H1 (cell line): ENCODE results near the gene TMEM35B. TPM values are rescaled to one million over a fixed set of nuclear protein-coding genes. Genes with fewer than 3 reads are reported as not detected.

ENCODE experiments used
- CTCF ChIA-PET: fragments of 300-600 bp; sonication (Branson Sonifier 250); formaldehyde crosslinking; loops from one replicate; lab custom pipeline; 2021; ENCODE audit not compliant: partially characterized antibody; lab: Charles Lee
- POLR2A ChIA-PET: fragments of 300-600 bp; sonication (Branson Sonifier 250); formaldehyde crosslinking; loops from one replicate; lab custom pipeline; 2021; ENCODE audit warnings: inconsistent platforms; ENCODE audit not compliant: partially characterized antibody; lab: Charles Lee
- DNase-seq, 2 experiments: peaks; one replicate each; pipeline versions ENCODE4 v3.0.0 to v3.0.0-alpha.2; 2010 to 2022; ENCODE audit warnings: low spot score in 2 of 2, low read depth in 1 of 2, mixed read lengths in 1 of 2
- FAIRE-seq: peaks from 2 replicates; lab custom pipeline; 2011; peaks lifted over from hg19 to GRCh38; lab: Jason Lieb, UNC
- H2AFZ ChIP-seq: 2 replicates; pipeline ENCODE4 v1.8.1; 2012; ENCODE audit warnings: low read length, inconsistent platforms
- H2AK5ac ChIP-seq: 2 replicates; pipeline ENCODE4 v1.6.1; 2013; ENCODE audit warnings: low read depth, low read length
- H2BK120ac ChIP-seq: replicated peaks from 2 replicates; pipeline ENCODE3; 2013; ENCODE audit warnings: low read depth, low read length, inconsistent platforms
- H2BK12ac ChIP-seq: 2 replicates; pipeline ENCODE4 v1.6.1; 2013; ENCODE audit warnings: low read depth, low read length
- H2BK15ac ChIP-seq: 2 replicates; pipeline ENCODE4 v1.6.1; 2013; ENCODE audit warnings: low read length
- H2BK20ac ChIP-seq: 2 replicates; pipeline ENCODE4 v1.6.1; 2013; ENCODE audit warnings: low read length
- H2BK5ac ChIP-seq: 2 replicates; pipeline ENCODE4 v1.6.1; 2013; ENCODE audit warnings: low read depth, low read length
- H3K14ac ChIP-seq: 2 replicates; pipeline ENCODE4 v1.6.1; 2013; ENCODE audit warnings: inconsistent platforms; ENCODE audit not compliant: insufficient read length
- H3K18ac ChIP-seq: 2 replicates; pipeline ENCODE4 v1.6.1; 2013; ENCODE audit warnings: low read length; ENCODE audit errors: extremely low read depth
- H3K23ac ChIP-seq: 2 replicates; pipeline ENCODE4 v1.6.1; 2013; ENCODE audit warnings: inconsistent platforms; ENCODE audit not compliant: insufficient read length
- H3K23me2 ChIP-seq: 2 replicates; pipeline ENCODE4 v1.6.1; 2013; ENCODE audit warnings: low read depth, low read length
- H3K27ac ChIP-seq: 2 replicates; pipeline ENCODE4 v1.6.1; 2011; ENCODE audit warnings: low read depth, low read length, inconsistent platforms
- H3K27me3 ChIP-seq, 4 experiments: replicated peaks in 1 of 4; 1 replicate in 1 of 4; 2 replicates in 3 of 4; pipeline versions ENCODE4 v1.6.1 to v1.8.1; 2011 to 2013; ENCODE audit warnings: low read length in 3 of 4, mild to moderate bottlenecking in 3 of 4, inconsistent platforms in 2 of 4, mixed read lengths in 2 of 4, moderate library complexity in 1 of 4; ENCODE audit not compliant: control insufficient read depth in 3 of 4, insufficient read depth in 3 of 4; ENCODE audit errors: extremely low read depth in 1 of 4
- H3K36me3 ChIP-seq, 4 experiments: 2 replicates each; pipeline versions ENCODE4 v1.6.1 to v1.8.1; 2011 to 2013; ENCODE audit warnings: mild to moderate bottlenecking in 4 of 4, low read length in 3 of 4, moderate library complexity in 2 of 4, control low read depth in 1 of 4, inconsistent platforms in 1 of 4; ENCODE audit not compliant: insufficient read depth in 4 of 4, control insufficient read depth in 2 of 4
- H3K4ac ChIP-seq: replicated peaks from 2 replicates; pipeline ENCODE3; 2013; ENCODE audit warnings: low read length, low read depth, mixed read lengths, inconsistent platforms; ENCODE audit not compliant: insufficient read length
- H3K4me1 ChIP-seq, 4 experiments: replicated peaks in 1 of 4; 1 replicate in 1 of 4; 2 replicates in 3 of 4; pipeline versions ENCODE4 v1.6.1 to v1.8.1; 2011 to 2013; ENCODE audit warnings: low read length in 3 of 4, inconsistent platforms in 2 of 4, mixed read lengths in 1 of 4; ENCODE audit not compliant: insufficient read depth in 4 of 4, control insufficient read depth in 3 of 4
- H3K4me2 ChIP-seq, 2 experiments: 2 replicates each; pipeline versions ENCODE4 v1.6.1 to v1.8.1; 2011 to 2013; ENCODE audit warnings: low read depth in 2 of 2, low read length in 2 of 2, control low read depth in 1 of 2, inconsistent platforms in 1 of 2, mild to moderate bottlenecking in 1 of 2; ENCODE audit not compliant: insufficient read depth in 1 of 2
- H3K4me3 ChIP-seq, 4 experiments: fragments of 200-600, 300-600 bp in 1 of 4; sonication (generic), shearing (Covaris generic), sonication (Bioruptor Twin) in 1 of 4; 2 replicates each; pipeline versions ENCODE4 v1.5.1 to v1.8.1; 2011 to 2016; ENCODE audit warnings: low read length in 4 of 4, low read depth in 3 of 4, control low read depth in 2 of 4, inconsistent platforms in 2 of 4, mild to moderate bottlenecking in 2 of 4, mixed read lengths in 1 of 4, moderate library complexity in 1 of 4; ENCODE audit not compliant: insufficient read depth in 2 of 4; ENCODE audit errors: extremely low read depth in 1 of 4
- H3K56ac ChIP-seq: replicated peaks from 2 replicates; pipeline ENCODE3; 2013; ENCODE audit warnings: low read depth, mild to moderate bottlenecking, mixed read lengths, low read length, inconsistent platforms; ENCODE audit not compliant: insufficient read length
- H3K79me1 ChIP-seq: 2 replicates; pipeline ENCODE4 v1.6.1; 2013; ENCODE audit warnings: low read depth, low read length, control low read depth
- H3K79me2 ChIP-seq, 2 experiments: 2 replicates each; pipeline versions ENCODE4 v1.6.1 to v1.8.1; 2012 to 2013; ENCODE audit warnings: low read length in 2 of 2, mild to moderate bottlenecking in 2 of 2, inconsistent platforms in 1 of 2; ENCODE audit not compliant: insufficient read depth in 2 of 2, control insufficient read depth in 1 of 2
- H3K9ac ChIP-seq, 4 experiments: replicated peaks in 1 of 4; 1 replicate in 1 of 4; 2 replicates in 3 of 4; pipeline versions ENCODE4 v1.6.1 to v1.8.1; 2011 to 2013; ENCODE audit warnings: low read depth in 3 of 4, low read length in 3 of 4, control low read depth in 2 of 4, mild to moderate bottlenecking in 2 of 4, moderate library complexity in 2 of 4, inconsistent platforms in 1 of 4; ENCODE audit errors: extremely low read depth in 1 of 4
- H3K9me3 ChIP-seq, 2 experiments: 2 replicates each; pipeline versions ENCODE4 v1.6.1 to v1.8.1; 2012 to 2013; ENCODE audit warnings: mild to moderate bottlenecking in 2 of 2, moderate library complexity in 2 of 2, control low read depth in 1 of 2, inconsistent platforms in 1 of 2, low read depth in 1 of 2, low read length in 1 of 2, mixed read lengths in 1 of 2; ENCODE audit not compliant: insufficient read depth in 2 of 2
- H4K20me1 ChIP-seq, 2 experiments: replicated peaks in 1 of 2; 2 replicates each; pipeline versions ENCODE3 to v1.8.1; 2011 to 2013; ENCODE audit warnings: inconsistent platforms in 2 of 2, low read length in 2 of 2, mild to moderate bottlenecking in 1 of 2; ENCODE audit not compliant: insufficient read depth in 2 of 2, control insufficient read depth in 1 of 2
- H4K5ac ChIP-seq: 2 replicates; pipeline ENCODE4 v1.6.1; 2013; ENCODE audit warnings: low read length, low read depth, mixed read lengths, inconsistent platforms; ENCODE audit not compliant: insufficient read length
- H4K8ac ChIP-seq: 2 replicates; pipeline ENCODE4 v1.8.0; 2013; ENCODE audit warnings: mild to moderate bottlenecking, moderate library complexity, low read length, inconsistent platforms; ENCODE audit not compliant: insufficient read depth; ENCODE audit errors: extremely low read depth
- H4K91ac ChIP-seq: replicated peaks from 2 replicates; pipeline ENCODE3; 2013; ENCODE audit warnings: low read length, mixed read lengths, inconsistent platforms; ENCODE audit not compliant: insufficient read length
- ASH2L ChIP-seq: fragments of 200-600, 300-600 bp; sonication (generic); IDR thresholded peaks from one replicate; pipeline ENCODE4 v1.7.1; 2017; ENCODE audit warnings: low read length
- BACH1 ChIP-seq: IDR thresholded peaks from 2 replicates; pipeline ENCODE4 v1.6.1; 2012; ENCODE audit warnings: low read length, improper control_type of control experiment
- BRCA1 ChIP-seq: IDR thresholded peaks from 2 replicates; pipeline ENCODE4 v1.6.1; 2012; ENCODE audit warnings: low read depth, low read length, improper control_type of control experiment
- CBX5 ChIP-seq: fragments of 300-800, 300-1000 bp; sonication (generic); IDR thresholded peaks from 2 replicates; pipeline ENCODE4 v1.7.1; 2016; ENCODE audit warnings: antibody characterized with exemption, low read length, low read depth
- CBX8 ChIP-seq: fragments of 300-800, 300-1000 bp; sonication (generic); IDR thresholded peaks from 2 replicates; pipeline ENCODE4 v1.7.1; 2016; ENCODE audit warnings: low read depth, low read length, borderline replicate concordance
- GTF2F1 ChIP-seq: IDR thresholded peaks from 2 replicates; pipeline ENCODE4 v1.6.1; 2012; ENCODE audit warnings: low read depth, low read length, improper control_type of control experiment, borderline replicate concordance
- KDM4A ChIP-seq: IDR thresholded peaks from one replicate; pipeline ENCODE4 v1.7.1; 2012; ENCODE audit warnings: low read depth, mild to moderate bottlenecking, moderate library complexity, low read length, inconsistent platforms; ENCODE audit not compliant: severe bottlenecking
- POLR2AphosphoS5 ChIP-seq: IDR thresholded peaks from 2 replicates; pipeline ENCODE4 v1.6.1; 2011; ENCODE audit warnings: low read depth, low read length
- RFX5 ChIP-seq: IDR thresholded peaks from 2 replicates; pipeline ENCODE4 v1.6.1; 2011; ENCODE audit warnings: low read depth, low read length, improper control_type of control experiment, borderline replicate concordance
- SIN3A ChIP-seq, 2 experiments: IDR thresholded peaks in 1 of 2; conservative IDR thresholded peaks in 1 of 2; 2 replicates each; pipeline ENCODE4 v1.6.1; 2011 to 2012; ENCODE audit warnings: low read length in 2 of 2, improper control_type of control experiment in 1 of 2, low read depth in 1 of 2, mild to moderate bottlenecking in 1 of 2
- TAF7 ChIP-seq: optimal IDR thresholded peaks from 2 replicates; pipeline ENCODE3; 2011; ENCODE audit warnings: low read depth, mild to moderate bottlenecking, inconsistent platforms, low read length, moderate library complexity, borderline replicate concordance
- WGBS, 2 experiments: shearing (Covaris generic) in 1 of 2; methylation state at CpG; one replicate each; pipeline versions ENCODE4 v1.1.6 to v1.1.7; 2013 to 2015; ENCODE audit warnings: low lambda C conversion rate in 2 of 2, mixed read lengths in 2 of 2, inconsistent platforms in 1 of 2, low coverage in 1 of 2, missing lambda C conversion rate in 1 of 2; ENCODE audit not compliant: insufficient replicate concordance in 2 of 2, insufficient coverage in 1 of 2, insufficient read length in 1 of 2; ENCODE audit errors: extremely low coverage in 1 of 2, missing lambda C conversion rate in 1 of 2; 5-methylcytosine and 5-hydroxymethylcytosine counted together
- polyA plus RNA-seq, 7 experiments: library from polyadenylated mRNA; depleted of rRNA in 3 of 7; stranded (reverse) in 5 of 7; unstranded in 2 of 7; fragments of >200 nt in 5 of 7; fragments of 200-250 nt in 2 of 7; gene quantifications; 1 replicate in 5 of 7; 2 replicates in 1 of 7; 4 replicates in 1 of 7; pipeline versions ENCODE4 v1.2.1 to v1.2.3, GENCODE V29; 2011 to 2013; ENCODE audit warnings: missing spikeins in 2 of 7, mixed read lengths in 2 of 7
- total RNA-seq: library from RNA; stranded (reverse); fragmentation: NEBNext Ultra II Directional; extraction: Animal tissue kit (Norgen Biotek cat#: 25700); gene quantifications from 2 replicates; pipeline ENCODE4 v1.2.1, GENCODE V29; 2021
- TF ChIP-seq, protein P1 (sequence below): IDR thresholded peaks from 2 replicates; pipeline ENCODE4 v1.6.1; 2011; ENCODE audit warnings: low read depth, mild to moderate bottlenecking, low read length; ENCODE audit not compliant: insufficient read depth
- TF ChIP-seq, protein P2 (sequence below): IDR thresholded peaks from 2 replicates; pipeline ENCODE4 v1.6.1; 2012; ENCODE audit warnings: inconsistent platforms

TMEM35B gene
- total and polyA plus RNA-seq, 2 of the 8 experiments (the other 6 are each of a cell fraction or from before 2014, with no cell fraction given) = 10.2 to 31.1 TPM

DNA sequence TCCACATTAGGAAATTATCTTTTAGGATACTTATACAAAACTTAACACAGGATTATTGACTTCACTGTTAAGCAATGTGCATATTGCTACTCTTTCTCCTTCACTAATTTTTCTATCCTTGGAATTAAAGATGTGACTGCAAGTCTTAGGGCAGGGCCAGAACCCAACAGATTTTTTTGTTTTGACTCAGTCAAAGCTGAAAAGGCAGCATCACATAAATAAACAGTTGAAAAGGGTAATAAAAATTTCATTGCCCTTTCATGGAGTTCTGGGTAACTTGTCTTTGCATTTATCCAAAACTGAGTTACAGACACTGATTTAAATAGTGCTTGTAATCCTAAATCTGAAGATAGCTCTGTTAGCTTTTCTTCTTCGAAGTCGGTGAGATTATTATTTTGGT lies 1.9 kb upstream of the TMEM35B start:
- H2AFZ ChIP-seq = no peak overlapping the region
- no peaks in the 10 kb centered on the region; a peak in 1 of 7 replicates for H3K27me3 ChIP-seq
- no peak overlapping the region for H4K8ac ChIP-seq
- H3K79me2 ChIP-seq = no peaks in the 10 kb centered on the region
- no peak overlapping the region for H2BK15ac ChIP-seq
- FAIRE-seq (no peak), DNase-seq (no peak)
- H4K20me1 ChIP-seq = peaks cover 0 to 2% of the 10 kb centered on the region in 2 experiments
- H3K79me1 ChIP-seq = no peaks in the 10 kb centered on the region
- no peak overlapping the region for H3K56ac ChIP-seq
- H3K9me3 ChIP-seq = no peaks in the 10 kb centered on the region
- no peak overlapping the region for H2BK20ac ChIP-seq
- no peak overlapping the region for H2BK120ac ChIP-seq
- H3K9ac ChIP-seq = no peak overlapping the region
- H3K23me2 ChIP-seq = peaks cover 2% of the 10 kb centered on the region; the same call in 1 of the 2 replicates
- no peak overlapping the region for H4K5ac ChIP-seq
- no peak overlapping the region for H4K91ac ChIP-seq
- POLR2A ChIA-PET = interaction anchor here (0.7 to 4.4 kb wide), 3 partner anchors 13 to 126 kb away, joined by 3 to 35 read pairs (median 6); no protein-coding TSS in a partner anchor
- peaks cover 0 to 9% (median 2%) of the 10 kb centered on the region in 4 experiments; a peak in 3 of 7 replicates for H3K4me1 ChIP-seq
- H3K4me3 ChIP-seq = no peak overlapping the region
- H2BK5ac ChIP-seq = no peak overlapping the region
- H3K27ac ChIP-seq = no peak overlapping the region
- no peaks in the 10 kb centered on the region; a peak in 2 of 8 replicates for H3K36me3 ChIP-seq
- H3K14ac ChIP-seq = no peak overlapping the region
- no peak overlapping the region for H2AK5ac ChIP-seq
- 96% methylated on average over 2 of the region's 2 CpGs; no CpG with 5 or more reads in 1 of the 2 experiments for WGBS, 2 experiments
- H2BK12ac ChIP-seq = no peak overlapping the region
- no peak overlapping the region for H3K18ac ChIP-seq
- CTCF ChIA-PET = interaction anchor here (1.1 to 1.5 kb wide), 2 partner anchors 14 to 19 kb away, joined by 4 read pairs; no protein-coding TSS in a partner anchor
- H3K4me2 ChIP-seq = no peak overlapping the region
- no peak overlapping the region for H3K4ac ChIP-seq
- H3K23ac ChIP-seq = no peak overlapping the region
- TF ChIP-seq, protein P1, sequence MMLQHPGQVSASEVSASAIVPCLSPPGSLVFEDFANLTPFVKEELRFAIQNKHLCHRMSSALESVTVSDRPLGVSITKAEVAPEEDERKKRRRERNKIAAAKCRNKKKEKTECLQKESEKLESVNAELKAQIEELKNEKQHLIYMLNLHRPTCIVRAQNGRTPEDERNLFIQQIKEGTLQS = no peak
- no peak for TF ChIP-seq KDM4A
- TF ChIP-seq TAF7 = no peak
- TF ChIP-seq, protein P2, sequence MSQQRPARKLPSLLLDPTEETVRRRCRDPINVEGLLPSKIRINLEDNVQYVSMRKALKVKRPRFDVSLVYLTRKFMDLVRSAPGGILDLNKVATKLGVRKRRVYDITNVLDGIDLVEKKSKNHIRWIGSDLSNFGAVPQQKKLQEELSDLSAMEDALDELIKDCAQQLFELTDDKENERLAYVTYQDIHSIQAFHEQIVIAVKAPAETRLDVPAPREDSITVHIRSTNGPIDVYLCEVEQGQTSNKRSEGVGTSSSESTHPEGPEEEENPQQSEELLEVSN = no peak
- no peak for TF ChIP-seq BACH1
- no peak for TF ChIP-seq BRCA1
- TF ChIP-seq RFX5 = no peak
- TF ChIP-seq GTF2F1 = no peak
- no peak for TF ChIP-seq CBX8
- TF ChIP-seq SIN3A (conservative IDR thresholded peaks at IDR 0.05 in 1 of 2, IDR thresholded peaks at IDR 0.05 in 1 of 2; ENCODE audit: low read depth in 1 of 2, low read length in 2 of 2) = no peak
- no peak for TF ChIP-seq POLR2AphosphoS5
- TF ChIP-seq ASH2L = no peak
- TF ChIP-seq CBX5 = no peak
